Epithelial cell of alveolus of lung (primary cell): ENCODE measurements around the gene SKI. TPM values are rescaled to one million over a fixed set of nuclear protein-coding genes. Genes with fewer than 3 reads are reported as not detected.

Experiments
- total RNA-seq: library from RNA; depleted of rRNA; stranded (reverse); fragments of >200 nt; gene quantifications from 2 replicates; pipeline ENCODE4 v1.2.1, GENCODE V29; 2015

The SKI gene
- total RNA-seq = 34.0 and 54.9 TPM in 2 replicates

GRCh38 chr1:2228157-2228594 is at the start of gene SKI:
SKI (plus strand) TSS chr1:2228319; CDS start chr1:2228767, 448 bp downstream.

GRCh38 chr1:2194319-2194897 is 33.7 kb upstream of the SKI start, which contains the start of gene FAAP20:
FAAP20 (minus strand) TSS chr1:2194772; CDS start chr1:2194749, 23 bp downstream.

Other genes starting within 250 kb of the SKI start
- not detected in 2 replicates for gene CFAP74, start 224.5 kb upstream of the SKI start, total RNA-seq
- gene GABRD, start 209.0 kb upstream of the SKI start, total RNA-seq = not detected in 2 replicates
- gene PRKCZ, start 177.9 kb upstream of the SKI start, total RNA-seq = 0.64 and 3.2 TPM in 2 replicates
- gene FAAP20, start 33.5 kb upstream of the SKI start, total RNA-seq = 57.1 and 64.0 TPM in 2 replicates
- 3.4 and 4.5 TPM in 2 replicates for gene MORN1, start 163.2 kb downstream of the SKI start, total RNA-seq
- 76.4 and 78.5 TPM in 2 replicates for gene RER1, start 163.5 kb downstream of the SKI start, total RNA-seq
- 14.1 and 37.9 TPM in 2 replicates for gene PEX10, start 184.2 kb downstream of the SKI start, total RNA-seq
- not detected in 2 replicates for gene PLCH2, start 248.0 kb downstream of the SKI start, total RNA-seq